Activated CD8-positive, alpha-beta T cell treated with anti-CD3 and anti-CD28 coated beads for 36 hours (primary cell): Measurements from ENCODE around the gene MTSS2. TPM values are rescaled to one million over a fixed set of nuclear protein-coding genes. Genes with fewer than 3 reads are reported as not detected.
"Not testable (repeated sequence)": the region's sequence is repeated elsewhere in the genome, so short reads cannot be mapped to it uniquely, and the experiment has no call there.

Source experiments
- ATAC-seq: fragments of 200-7000 bp; cut with Tn5 transposase; one replicate; pipeline ENCODE4 v1.10.0; 2021; ENCODE audit warnings: mild to moderate bottlenecking, moderate library complexity
- CTCF ChIA-PET: fragments of 350-600 bp; sonication (Branson Sonifier 250); formaldehyde crosslinking; loops from one replicate; lab custom pipeline; 2021; ENCODE audit warnings: antibody characterized with exemption; lab: Charles Lee
- POLR2A ChIA-PET: fragments of 350-600 bp; sonication (Branson Sonifier 250); formaldehyde crosslinking; loops from one replicate; lab custom pipeline; 2021; ENCODE audit warnings: antibody characterized with exemption; lab: Charles Lee
- DNase-seq: peaks from one replicate; pipeline ENCODE4 v3.0.0-alpha.2; 2020
- H3K27ac Mint-ChIP-seq: one replicate; pipeline ENCODE4 v1.8.0; 2021; ENCODE audit warnings: mild to moderate bottlenecking, mixed read lengths
- H3K27me3 Mint-ChIP-seq: one replicate; pipeline ENCODE4 v1.8.0; 2021; ENCODE audit warnings: mixed read lengths
- H3K36me3 Mint-ChIP-seq: one replicate; pipeline ENCODE4 v1.8.0; 2021; ENCODE audit warnings: low read depth, mixed read lengths
- H3K4me1 Mint-ChIP-seq: one replicate; pipeline ENCODE4 v1.8.0; 2021; ENCODE audit warnings: low read depth, mixed read lengths
- H3K4me3 Mint-ChIP-seq: one replicate; pipeline ENCODE4 v1.8.0; 2021; ENCODE audit warnings: mild to moderate bottlenecking, moderate library complexity, mixed read lengths
- H3K9me3 Mint-ChIP-seq: one replicate; pipeline ENCODE4 v1.8.0; 2021; ENCODE audit warnings: mixed read lengths
- CTCF ChIP-seq: fragments of 200-600 bp; IDR thresholded peaks from one replicate; pipeline ENCODE4 v1.8.0; 2022; ENCODE audit warnings: antibody characterized with exemption, mild to moderate bottlenecking
- intact Hi-C: fragments of 100-400 bp; cut with micrococcal nuclease; formaldehyde crosslinking; loops from one replicate; pipeline ENCODE4 v1.10.0; 2022
- total RNA-seq, 2 experiments: library from RNA; stranded (reverse); gene quantifications; one replicate each; pipeline ENCODE4 v1.2.3, GENCODE V29; 2021

The MTSS2 gene
- total RNA-seq, 2 experiments from 2014 or later: 4.4 to 4.6 TPM

GRCh38 chr16:70647441-70648359 lies 38.2 kb downstream of the MTSS2 start:
- intact Hi-C loops: no loop called here
- H3K36me3 Mint-ChIP-seq: no peaks in the 10 kb centered on the region
- H3K27ac Mint-ChIP-seq: no peak overlapping the region

GRCh38 chr16:70646260-70647241 lies 39.3 kb downstream of the MTSS2 start, which contains the start of gene IL34:
Gene IL34, plus strand, starts transcription at chr16:70646559. Its CDS starts 389 bp downstream, at chr16:70646948.
- TF ChIP-seq CTCF: no peak
- Mint-ChIP-seq H3K27ac (no peak within 1 kb of the TSS), H3K4me3 (no peak within 1 kb of the TSS), H3K36me3 (no peaks in the 10 kb centered on the region), H3K27me3 (no peaks in the 10 kb centered on the region), H3K4me1 (no peaks in the 10 kb centered on the region), H3K9me3 (no peaks in the 10 kb centered on the region)
- CTCF ChIA-PET: no interaction called here
- no peak for DNase-seq
- intact Hi-C loops: no loop called here
- POLR2A ChIA-PET: no interaction called here
- no peak for ATAC-seq

More at GRCh38 chr16:70647441-70648359, 38.2 kb downstream of the MTSS2 start:
- Mint-ChIP-seq H3K4me3 (no peak overlapping the region), H3K4me1 (no peaks in the 10 kb centered on the region), H3K9me3 (no peaks in the 10 kb centered on the region), H3K27me3 (no peaks in the 10 kb centered on the region)
- no peak for TF ChIP-seq CTCF
- ATAC-seq (no peak), DNase-seq (no peak)
- ChIA-PET CTCF (no interaction called here), POLR2A (interaction anchor here (1.1 to 1.2 kb wide), 2 partner anchors 12 to 17 kb away, joined by 3 read pairs; no protein-coding TSS in a partner anchor)

GRCh38 chr16:70644763-70645597 lies 40.9 kb downstream of the MTSS2 start:
- Mint-ChIP-seq H3K9me3 (no peaks in the 10 kb centered on the region), H3K36me3 (no peaks in the 10 kb centered on the region), H3K4me1 (no peaks in the 10 kb centered on the region), H3K27me3 (no peaks in the 10 kb centered on the region), H3K27ac (no peak overlapping the region), H3K4me3 (no peak overlapping the region)
- ChIA-PET CTCF (interaction anchor here (1.2 kb wide), 1 partner anchor 9 kb away, joined by 3 read pairs; no protein-coding TSS in a partner anchor), POLR2A (no interaction called here)
- no peak for TF ChIP-seq CTCF
- ATAC-seq: no peak
- intact Hi-C loops: no loop called here
- no peak for DNase-seq

- POLR2A ChIA-PET, intact Hi-C loops, H3K27me3 Mint-ChIP-seq, H3K4me1 Mint-ChIP-seq, CTCF ChIA-PET, ATAC-seq, H3K36me3 Mint-ChIP-seq, H3K4me3 Mint-ChIP-seq, DNase-seq, H3K27ac Mint-ChIP-seq, H3K9me3 Mint-ChIP-seq: not testable (repeated sequence)
These were observed 42.6 kb downstream of the MTSS2 start for GRCh38 chr16:70643264-70643663.

GRCh38 chr16:70642633-70643032 lies 43.2 kb downstream of the MTSS2 start:
- Mint-ChIP-seq H3K9me3 (no peaks in the 10 kb centered on the region), H3K27me3 (no peaks in the 10 kb centered on the region), H3K27ac (no peak overlapping the region), H3K4me1 (no peaks in the 10 kb centered on the region), H3K36me3 (no peaks in the 10 kb centered on the region), H3K4me3 (no peak overlapping the region)
- ATAC-seq (no peak), DNase-seq (no peak)
- intact Hi-C loops: no loop called here
- POLR2A ChIA-PET: no interaction called here
- CTCF ChIA-PET: no interaction called here
- no peak for TF ChIP-seq CTCF
